Colonic mucosa (tissue), 4 donors: ENCODE measurements around the gene MAPT. TPM values are rescaled to one million over a fixed set of nuclear protein-coding genes. Genes with fewer than 3 reads are reported as not detected.

ENCODE experiments used
- DNase-seq: peaks from one replicate; pipeline ENCODE4 v3.0.0-alpha.2; 2020
- H3K27ac ChIP-seq: fragments of 200-600 bp; one replicate; pipeline ENCODE4 v1.8.0; 2021
- H3K27me3 ChIP-seq: fragments of 200-600 bp; one replicate; pipeline ENCODE4 v1.8.0; 2021
- H3K36me3 ChIP-seq: fragments of 200-600 bp; one replicate; pipeline ENCODE4 v1.8.0; 2021
- H3K4me1 ChIP-seq: fragments of 200-600 bp; one replicate; pipeline ENCODE4 v1.8.0; 2021; ENCODE audit warnings: mild to moderate bottlenecking
- H3K4me3 ChIP-seq: fragments of 200-600 bp; one replicate; pipeline ENCODE4 v1.8.0; 2021
- H3K9ac ChIP-seq, 2 donors: one replicate each; pipeline ENCODE4 v1.7.0; 2013; ENCODE audit warnings: control low read depth in 2 of 2, low read depth in 2 of 2, low read length in 2 of 2
- H3K9me3 ChIP-seq: fragments of 200-600 bp; one replicate; pipeline ENCODE4 v1.8.0; 2021
- intact Hi-C: fragments of 100-400 bp; cut with DNase I; formaldehyde crosslinking; loops from one replicate; pipeline ENCODE4 v1.14.1; 2022
- total RNA-seq, 2 donors: library from RNA; stranded (reverse); fragmentation: NEBNext Ultra II Directional in 1 of 2; extraction: Animal tissue kit (Norgen Biotek cat#: 25700) in 1 of 2; gene quantifications; one replicate each; pipeline ENCODE4 v1.2.1, GENCODE V29; 2021
- TF ChIP-seq, protein P1 (sequence below): fragments of 200-600 bp; IDR thresholded peaks from one replicate; pipeline ENCODE4 v1.8.0; 2022; ENCODE audit warnings: antibody characterized with exemption, mild to moderate bottlenecking
- donor health status: healthy.
- donor health status: DM: no; HTN: no; CAD: no.
- donor health status: DM: no; HTN: no; CAD: no.

MAPT gene
- total RNA-seq: 1 to 10 TPM in 1 of 2 donors, under 1 TPM in 1; 0.37 to 2.9 TPM

DNA sequence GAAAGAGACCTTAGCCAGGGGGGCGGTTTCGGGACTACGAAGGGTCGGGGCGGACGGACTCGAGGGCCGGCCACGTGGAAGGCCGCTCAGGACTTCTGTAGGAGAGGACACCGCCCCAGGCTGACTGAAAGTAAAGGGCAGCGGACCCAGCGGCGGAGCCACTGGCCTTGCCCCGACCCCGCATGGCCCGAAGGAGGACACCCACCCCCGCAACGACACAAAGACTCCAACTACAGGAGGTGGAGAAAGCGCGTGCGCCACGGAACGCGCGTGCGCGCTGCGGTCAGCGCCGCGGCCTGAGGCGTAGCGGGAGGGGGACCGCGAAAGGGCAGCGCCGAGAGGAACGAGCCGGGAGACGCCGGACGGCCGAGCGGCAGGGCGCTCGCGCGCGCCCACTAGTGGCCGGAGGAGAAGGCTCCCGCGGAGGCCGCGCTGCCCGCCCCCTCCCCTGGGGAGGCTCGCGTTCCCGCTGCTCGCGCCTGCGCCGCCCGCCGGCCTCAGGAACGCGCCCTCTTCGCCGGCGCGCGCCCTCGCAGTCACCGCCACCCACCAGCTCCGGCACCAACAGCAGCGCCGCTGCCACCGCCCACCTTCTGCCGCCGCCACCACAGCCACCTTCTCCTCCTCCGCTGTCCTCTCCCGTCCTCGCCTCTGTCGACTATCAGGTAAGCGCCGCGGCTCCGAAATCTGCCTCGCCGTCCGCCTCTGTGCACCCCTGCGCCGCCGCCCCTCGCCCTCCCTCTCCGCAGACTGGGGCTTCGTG is at the start of gene MAPT:
Gene MAPT (plus strand): TSS at position 533 of the 763 bp plus-strand sequence. CDS start 67,784 bp downstream, outside the sequence.
- peak within 1 kb of the TSS; percentile 63 to 72 for H3K9ac ChIP-seq
- peaks cover 27% of the 10 kb centered on the region for H3K27me3 ChIP-seq
- DNase-seq: peak; percentile 85
- TF ChIP-seq, protein P1, sequence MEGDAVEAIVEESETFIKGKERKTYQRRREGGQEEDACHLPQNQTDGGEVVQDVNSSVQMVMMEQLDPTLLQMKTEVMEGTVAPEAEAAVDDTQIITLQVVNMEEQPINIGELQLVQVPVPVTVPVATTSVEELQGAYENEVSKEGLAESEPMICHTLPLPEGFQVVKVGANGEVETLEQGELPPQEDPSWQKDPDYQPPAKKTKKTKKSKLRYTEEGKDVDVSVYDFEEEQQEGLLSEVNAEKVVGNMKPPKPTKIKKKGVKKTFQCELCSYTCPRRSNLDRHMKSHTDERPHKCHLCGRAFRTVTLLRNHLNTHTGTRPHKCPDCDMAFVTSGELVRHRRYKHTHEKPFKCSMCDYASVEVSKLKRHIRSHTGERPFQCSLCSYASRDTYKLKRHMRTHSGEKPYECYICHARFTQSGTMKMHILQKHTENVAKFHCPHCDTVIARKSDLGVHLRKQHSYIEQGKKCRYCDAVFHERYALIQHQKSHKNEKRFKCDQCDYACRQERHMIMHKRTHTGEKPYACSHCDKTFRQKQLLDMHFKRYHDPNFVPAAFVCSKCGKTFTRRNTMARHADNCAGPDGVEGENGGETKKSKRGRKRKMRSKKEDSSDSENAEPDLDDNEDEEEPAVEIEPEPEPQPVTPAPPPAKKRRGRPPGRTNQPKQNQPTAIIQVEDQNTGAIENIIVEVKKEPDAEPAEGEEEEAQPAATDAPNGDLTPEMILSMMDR: peak; percentile 90
- H3K4me3 ChIP-seq: peak within 1 kb of the TSS; percentile 69
- H3K4me1 ChIP-seq: peaks cover 4% of the 10 kb centered on the region
- H3K9me3 ChIP-seq: no peaks in the 10 kb centered on the region
- intact Hi-C loops: no loop called here
- H3K36me3 ChIP-seq: no peaks in the 10 kb centered on the region
- no peak within 1 kb of the TSS for H3K27ac ChIP-seq

DNA sequence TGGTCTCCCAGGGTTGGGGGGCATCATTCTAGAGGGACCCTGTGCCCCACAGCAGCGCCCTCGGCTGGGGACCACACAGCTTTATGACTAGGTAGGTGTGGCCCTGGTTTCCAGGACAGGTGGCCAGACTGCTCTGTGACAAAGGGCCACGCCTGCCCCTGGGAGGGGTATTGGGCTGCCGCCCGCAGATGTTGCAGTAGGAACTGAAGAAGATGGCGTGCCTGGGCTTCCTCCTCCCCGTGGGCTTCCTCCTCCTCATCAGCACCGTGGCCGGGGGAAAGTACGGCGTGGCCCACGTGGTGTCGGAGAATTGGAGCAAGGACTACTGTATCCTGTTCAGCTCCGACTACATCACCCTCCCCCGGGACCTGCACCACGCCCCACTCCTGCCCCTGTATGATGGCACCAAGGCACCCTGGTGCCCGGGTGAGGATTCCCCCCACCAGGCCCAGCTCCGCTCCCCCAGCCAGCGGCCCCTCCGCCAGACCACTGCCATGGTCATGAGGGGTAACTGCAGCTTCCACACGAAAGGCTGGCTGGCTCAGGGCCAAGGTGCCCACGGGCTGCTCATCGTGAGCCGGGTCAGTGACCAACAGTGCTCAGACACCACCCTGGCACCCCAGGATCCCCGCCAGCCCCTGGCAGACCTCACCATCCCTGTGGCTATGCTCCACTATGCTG is 49.5 kb upstream of the MAPT start, which contains the start of gene SPPL2C:
Gene SPPL2C (plus strand): TSS at position 187 of the 681 bp plus-strand sequence. CDS start 26 bp downstream, at position 213.
- Histone ChIP-seq H3K4me1 (no peaks in the 10 kb centered on the region), H3K9me3 (no peaks in the 10 kb centered on the region), H3K27me3 (no peaks in the 10 kb centered on the region), H3K4me3 (no peak within 1 kb of the TSS), H3K9ac (no peak within 1 kb of the TSS), H3K27ac (no peak within 1 kb of the TSS), H3K36me3 (no peaks in the 10 kb centered on the region)
- TF ChIP-seq, protein P1: no peak
- no peak for DNase-seq
- intact Hi-C loops: no loop called here

DNA sequence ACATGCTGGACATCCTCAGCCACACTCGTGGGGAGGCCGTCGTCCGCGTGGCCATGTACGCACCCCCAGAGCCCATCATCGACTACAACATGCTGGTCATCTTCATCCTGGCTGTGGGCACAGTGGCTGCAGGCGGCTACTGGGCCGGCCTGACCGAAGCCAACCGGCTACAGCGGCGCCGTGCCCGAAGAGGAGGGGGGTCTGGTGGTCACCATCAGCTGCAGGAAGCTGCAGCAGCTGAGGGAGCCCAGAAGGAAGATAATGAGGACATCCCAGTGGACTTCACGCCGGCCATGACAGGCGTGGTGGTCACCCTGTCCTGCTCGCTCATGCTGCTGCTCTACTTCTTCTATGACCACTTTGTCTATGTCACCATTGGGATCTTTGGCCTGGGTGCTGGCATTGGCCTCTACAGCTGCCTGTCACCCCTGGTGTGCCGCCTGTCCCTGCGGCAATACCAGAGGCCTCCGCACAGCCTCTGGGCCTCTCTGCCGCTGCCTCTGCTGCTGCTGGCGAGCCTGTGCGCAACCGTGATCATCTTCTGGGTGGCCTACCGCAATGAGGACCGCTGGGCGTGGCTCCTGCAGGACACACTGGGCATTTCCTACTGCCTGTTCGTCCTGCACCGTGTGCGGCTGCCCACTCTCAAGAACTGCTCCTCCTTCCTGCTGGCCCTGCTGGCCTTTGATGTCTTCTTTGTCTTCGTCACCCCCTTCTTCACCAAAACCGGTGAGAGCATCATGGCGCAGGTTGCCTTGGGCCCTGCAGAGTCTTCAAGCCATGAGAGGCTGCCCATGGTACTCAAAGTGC is 48.8 kb upstream of the MAPT start:
- Histone ChIP-seq H3K9me3 (no peaks in the 10 kb centered on the region), H3K4me1 (no peaks in the 10 kb centered on the region), H3K9ac (no peak overlapping the region), H3K27me3 (no peaks in the 10 kb centered on the region), H3K36me3 (no peaks in the 10 kb centered on the region), H3K27ac (no peak overlapping the region), H3K4me3 (no peak overlapping the region)
- DNase-seq: no peak
- intact Hi-C loops: no loop called here
- TF ChIP-seq, protein P1: no peak

DNA sequence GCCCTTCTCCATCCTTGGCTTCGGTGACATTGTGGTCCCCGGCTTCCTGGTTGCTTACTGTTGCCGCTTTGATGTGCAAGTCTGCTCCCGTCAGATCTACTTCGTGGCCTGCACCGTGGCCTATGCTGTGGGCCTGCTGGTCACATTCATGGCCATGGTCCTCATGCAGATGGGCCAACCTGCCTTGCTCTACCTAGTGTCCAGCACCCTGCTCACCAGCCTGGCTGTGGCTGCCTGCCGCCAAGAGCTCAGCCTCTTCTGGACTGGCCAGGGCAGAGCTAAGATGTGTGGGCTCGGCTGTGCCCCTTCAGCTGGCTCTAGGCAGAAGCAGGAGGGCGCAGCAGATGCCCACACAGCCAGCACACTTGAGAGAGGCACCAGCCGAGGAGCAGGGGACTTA is 48.1 kb upstream of the MAPT start:
- Histone ChIP-seq H3K9me3 (no peaks in the 10 kb centered on the region), H3K4me3 (no peak overlapping the region), H3K36me3 (no peaks in the 10 kb centered on the region), H3K4me1 (no peaks in the 10 kb centered on the region), H3K9ac (no peak overlapping the region), H3K27ac (no peak overlapping the region), H3K27me3 (no peaks in the 10 kb centered on the region)
- TF ChIP-seq, protein P1: no peak
- no peak for DNase-seq
- intact Hi-C loops: no loop called here

DNA sequence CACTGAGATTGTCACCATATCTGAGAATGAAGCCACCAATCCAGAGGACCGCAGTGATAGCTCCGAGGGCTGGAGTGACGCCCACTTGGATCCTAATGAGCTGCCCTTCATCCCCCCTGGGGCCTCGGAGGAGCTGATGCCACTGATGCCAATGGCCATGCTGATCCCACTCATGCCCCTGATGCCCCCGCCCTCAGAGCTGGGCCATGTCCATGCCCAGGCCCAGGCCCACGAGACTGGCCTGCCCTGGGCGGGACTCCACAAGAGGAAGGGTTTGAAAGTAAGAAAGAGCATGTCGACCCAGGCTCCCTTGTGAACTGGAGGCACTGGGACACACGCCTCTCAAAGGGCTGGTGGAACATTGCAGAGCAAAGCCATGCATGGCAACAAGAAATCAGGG is 47.7 kb upstream of the MAPT start:
- no peaks in the 10 kb centered on the region for H3K9me3 ChIP-seq
- no peaks in the 10 kb centered on the region for H3K27me3 ChIP-seq
- no peaks in the 10 kb centered on the region for H3K4me1 ChIP-seq
- DNase-seq: no peak
- no peak overlapping the region for H3K4me3 ChIP-seq
- TF ChIP-seq, protein P1: no peak
- no peak overlapping the region for H3K27ac ChIP-seq
- H3K36me3 ChIP-seq: no peaks in the 10 kb centered on the region
- intact Hi-C loops: no loop called here
- H3K9ac ChIP-seq: no peak overlapping the region
